ENCODE measurements around the gene PACS2. TPM values are rescaled to one million over a fixed set of nuclear protein-coding genes. Genes with fewer than 3 reads are reported as not detected.
A peak's percentile ranks its signal among the peaks of the same experiment; 100 is the strongest.

The PACS2 gene
- total RNA-seq, 1 experiment from 2014 or later: 72.5 TPM

DNA sequence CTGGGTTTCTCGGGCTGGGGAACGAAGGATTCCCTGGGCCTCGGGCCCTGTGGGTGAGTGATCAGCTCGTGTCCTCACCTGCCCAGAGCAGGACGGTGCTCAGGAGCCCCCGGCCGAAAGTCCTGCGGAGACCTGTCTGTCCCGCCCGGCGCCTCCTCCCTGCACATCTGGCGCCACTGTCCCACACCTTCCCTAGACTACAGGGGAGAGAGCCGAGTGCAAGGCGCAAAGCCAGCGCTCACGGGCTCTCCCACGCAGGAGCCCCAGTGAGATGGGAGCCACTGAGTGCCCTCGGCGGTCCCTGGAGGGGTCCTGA is 70.7 kb downstream of the PACS2 start:
- H3K9me3 Mint-ChIP-seq: no peaks in the 10 kb centered on the region
- peak; percentile 27 for DNase-seq
- Histone ChIP-seq H3K23me2 (ENCODE audit: insufficient read length, low read depth, low read length, poor library complexity, severe bottlenecking) (no peaks in the 10 kb centered on the region), H3K4ac (ENCODE audit: low read depth, low read length) (no peak overlapping the region), H2BK12ac (ENCODE audit: insufficient read length, low read depth, low read length) (no peak overlapping the region), H4K91ac (ENCODE audit: insufficient read length, low read depth, low read length) (no peak overlapping the region), H2AFZ (ENCODE audit: low read length) (no peak overlapping the region), H3K56ac (ENCODE audit: insufficient read length, low read depth, low read length) (no peak overlapping the region), H3K4me1 (ENCODE audit: insufficient read depth, low read length) (no peaks in the 10 kb centered on the region), H2BK20ac (ENCODE audit: low read depth, low read length, poor library complexity, severe bottlenecking) (no peak overlapping the region), H3K9ac (ENCODE audit: extremely low read depth, insufficient read length, low read length) (no peak overlapping the region), H3K4me2 (ENCODE audit: insufficient read depth, insufficient read length, low read length) (no peak overlapping the region), H2BK15ac (ENCODE audit: low read depth, low read length) (no peak overlapping the region), H4K8ac (replicated peaks; ENCODE audit: insufficient read length, low read depth, low read length) (no peak overlapping the region), H3K27me3 (ENCODE audit: insufficient read depth, low read length) (no peaks in the 10 kb centered on the region), H3K27ac (ENCODE audit: insufficient read length, low read depth, low read length) (no peak overlapping the region), H2BK120ac (ENCODE audit: low read depth, low read length, poor library complexity, severe bottlenecking) (no peak overlapping the region), H3K79me2 (ENCODE audit: insufficient read depth, low read length) (no peaks in the 10 kb centered on the region), H3K79me1 (ENCODE audit: insufficient read depth, low read depth, low read length, poor library complexity, severe bottlenecking) (no peaks in the 10 kb centered on the region), H4K5ac (ENCODE audit: insufficient read length, low read depth, low read length) (no peak overlapping the region), H2AK5ac (ENCODE audit: insufficient read length, low read length) (no peak overlapping the region), H2BK5ac (ENCODE audit: insufficient read length, low read length) (no peak overlapping the region), H3K14ac (ENCODE audit: insufficient read depth, low read length) (no peak overlapping the region), H3K18ac (ENCODE audit: insufficient read length, low read depth, low read length) (no peak overlapping the region), H4K20me1 (ENCODE audit: control insufficient read depth, insufficient read depth, insufficient read length) (no peaks in the 10 kb centered on the region), H3T11ph (ENCODE audit: low read length) (no peak overlapping the region), H3K23ac (ENCODE audit: insufficient read length, low read depth, low read length) (no peak overlapping the region), H3K9me3 (ENCODE audit: control insufficient read depth, low read depth, low read length) (no peaks in the 10 kb centered on the region)
- no peak overlapping the region for H3K4me3 Mint-ChIP-seq
- no peaks in the 10 kb centered on the region for H3K4me1 Mint-ChIP-seq
- peaks cover 10 to 20% (median 18%) of the 10 kb centered on the region in 3 experiments; a peak in 6 of 7 replicates for H3K36me3 Mint-ChIP-seq (ENCODE audit: insufficient read depth in 1 of 3, low read depth in 3 of 3)
- WGBS (ENCODE audit: extremely low coverage, insufficient read length, low lambda C conversion rate): no CpG with 5 or more reads among the region's 19 CpGs
- TF ChIP-seq, protein P1, sequence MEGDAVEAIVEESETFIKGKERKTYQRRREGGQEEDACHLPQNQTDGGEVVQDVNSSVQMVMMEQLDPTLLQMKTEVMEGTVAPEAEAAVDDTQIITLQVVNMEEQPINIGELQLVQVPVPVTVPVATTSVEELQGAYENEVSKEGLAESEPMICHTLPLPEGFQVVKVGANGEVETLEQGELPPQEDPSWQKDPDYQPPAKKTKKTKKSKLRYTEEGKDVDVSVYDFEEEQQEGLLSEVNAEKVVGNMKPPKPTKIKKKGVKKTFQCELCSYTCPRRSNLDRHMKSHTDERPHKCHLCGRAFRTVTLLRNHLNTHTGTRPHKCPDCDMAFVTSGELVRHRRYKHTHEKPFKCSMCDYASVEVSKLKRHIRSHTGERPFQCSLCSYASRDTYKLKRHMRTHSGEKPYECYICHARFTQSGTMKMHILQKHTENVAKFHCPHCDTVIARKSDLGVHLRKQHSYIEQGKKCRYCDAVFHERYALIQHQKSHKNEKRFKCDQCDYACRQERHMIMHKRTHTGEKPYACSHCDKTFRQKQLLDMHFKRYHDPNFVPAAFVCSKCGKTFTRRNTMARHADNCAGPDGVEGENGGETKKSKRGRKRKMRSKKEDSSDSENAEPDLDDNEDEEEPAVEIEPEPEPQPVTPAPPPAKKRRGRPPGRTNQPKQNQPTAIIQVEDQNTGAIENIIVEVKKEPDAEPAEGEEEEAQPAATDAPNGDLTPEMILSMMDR (conservative IDR thresholded peaks at IDR 0.05): no peak
- H3K27me3 Mint-ChIP-seq (ENCODE audit: low read depth): no peaks in the 10 kb centered on the region
- no peak overlapping the region; a peak in 1 of 7 replicates for H3K27ac Mint-ChIP-seq
